ENCODE data around the gene SLC9A8.
A peak's percentile ranks its signal among the peaks of the same experiment; 100 is the strongest.

The SLC9A8 gene

DNA sequence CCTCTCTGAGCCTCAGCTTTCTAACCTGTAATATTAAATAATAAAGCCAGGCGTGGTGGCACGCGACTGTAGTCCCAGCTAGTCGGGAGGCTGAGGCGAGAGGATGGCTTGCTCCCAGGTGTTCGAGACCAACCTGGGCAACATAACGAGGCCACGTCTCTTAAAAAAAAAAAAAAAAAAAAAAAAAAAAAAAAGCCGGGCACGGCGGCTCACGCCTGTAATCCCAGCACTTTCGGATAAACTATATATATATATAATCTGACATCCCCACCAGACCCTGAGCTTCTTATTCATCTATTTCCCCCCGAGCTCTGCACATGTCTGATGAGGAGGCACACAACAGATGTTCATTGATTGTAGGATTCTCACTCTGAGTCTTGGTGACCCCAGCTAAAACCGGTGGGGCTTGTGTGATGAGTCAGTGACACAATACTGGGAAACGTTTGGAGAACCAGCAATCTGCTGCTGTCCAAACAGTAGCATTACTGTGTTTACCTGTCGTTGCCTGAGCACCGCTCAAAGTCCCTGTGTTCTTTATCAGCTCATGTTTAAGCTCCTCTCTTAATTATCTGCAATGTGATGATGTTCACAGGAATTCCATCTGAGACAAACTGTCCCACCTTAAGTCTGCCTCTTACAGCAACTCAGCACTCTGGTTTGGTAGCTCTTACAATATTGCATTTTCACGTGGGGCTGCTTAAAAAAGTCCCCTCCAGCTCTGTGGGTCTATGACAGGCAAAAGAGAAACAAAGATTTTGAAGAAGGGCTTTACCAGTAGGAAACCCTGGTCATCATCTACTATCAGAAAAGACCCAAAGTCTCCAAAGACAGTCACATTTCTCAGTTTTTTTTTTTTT is 103.7 kb downstream of the SLC9A8 start:
- no peak for DNase-seq (ENCODE audit: low read depth)

- no peak for DNase-seq (ENCODE audit: low read depth)
Measured at GRCh38 chr20:49918446-49918845, 105.8 kb downstream of the SLC9A8 start.

DNA sequence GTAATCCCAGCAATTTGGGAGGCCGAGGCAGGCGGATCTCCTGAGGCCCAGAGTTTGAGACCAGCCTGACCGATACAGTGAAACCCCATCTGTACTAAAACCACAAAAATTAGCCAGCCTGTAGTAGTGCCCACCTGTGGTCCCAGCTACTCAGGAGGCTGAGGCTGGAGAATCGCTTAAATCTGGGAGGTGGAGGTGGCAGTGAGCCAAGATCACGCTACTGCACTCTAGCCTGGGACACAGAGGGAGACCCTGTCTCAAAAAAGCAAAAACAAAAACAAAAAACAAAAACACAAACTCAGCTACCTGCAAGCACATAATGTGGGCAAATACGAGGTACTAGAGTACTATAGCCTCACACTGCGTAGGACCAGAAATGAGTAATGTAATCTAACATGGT is 106.4 kb downstream of the SLC9A8 start:
- DNase-seq (ENCODE audit: low read depth) = no peak

DNA sequence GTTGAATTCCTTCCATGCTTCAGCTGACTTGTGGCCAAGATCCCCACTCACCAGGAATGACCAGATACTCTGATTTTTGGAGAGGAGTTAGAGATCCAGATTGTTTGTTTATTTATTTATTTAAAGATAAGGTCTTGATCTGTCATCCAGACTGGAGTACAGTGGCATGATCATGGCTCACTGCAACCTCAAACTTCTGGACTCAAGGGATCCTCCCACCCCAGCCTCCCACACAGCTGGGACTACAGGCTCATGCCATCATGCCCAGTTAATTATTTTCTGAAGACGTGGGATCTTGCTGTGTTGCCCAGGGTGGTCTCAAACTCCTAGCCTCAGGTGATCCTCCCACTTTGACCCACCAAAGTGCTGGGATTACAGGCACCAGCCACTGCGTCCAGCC is 106.8 kb downstream of the SLC9A8 start:
- DNase-seq (ENCODE audit: low read depth) = no peak

DNA sequence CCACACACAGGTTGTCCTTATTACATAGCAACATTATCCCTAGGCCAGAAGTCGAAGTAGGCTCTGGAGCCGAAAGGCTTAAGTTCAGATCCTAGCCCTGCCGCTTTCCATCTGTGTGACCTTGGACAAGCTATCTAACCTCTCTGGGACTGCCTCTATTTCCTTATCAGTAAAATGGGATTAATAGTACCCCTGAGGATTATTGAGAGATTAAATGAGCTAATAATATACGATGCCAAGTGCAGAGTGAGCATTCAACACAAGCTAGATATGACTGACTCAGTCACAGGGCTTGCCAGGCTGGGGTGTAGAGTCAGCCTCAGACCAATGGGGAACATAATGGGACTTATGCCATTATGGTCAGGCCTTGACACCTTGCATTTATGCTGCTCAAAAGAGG is 111.6 kb downstream of the SLC9A8 start:
- DNase-seq (ENCODE audit: low read depth) = no peak

DNA sequence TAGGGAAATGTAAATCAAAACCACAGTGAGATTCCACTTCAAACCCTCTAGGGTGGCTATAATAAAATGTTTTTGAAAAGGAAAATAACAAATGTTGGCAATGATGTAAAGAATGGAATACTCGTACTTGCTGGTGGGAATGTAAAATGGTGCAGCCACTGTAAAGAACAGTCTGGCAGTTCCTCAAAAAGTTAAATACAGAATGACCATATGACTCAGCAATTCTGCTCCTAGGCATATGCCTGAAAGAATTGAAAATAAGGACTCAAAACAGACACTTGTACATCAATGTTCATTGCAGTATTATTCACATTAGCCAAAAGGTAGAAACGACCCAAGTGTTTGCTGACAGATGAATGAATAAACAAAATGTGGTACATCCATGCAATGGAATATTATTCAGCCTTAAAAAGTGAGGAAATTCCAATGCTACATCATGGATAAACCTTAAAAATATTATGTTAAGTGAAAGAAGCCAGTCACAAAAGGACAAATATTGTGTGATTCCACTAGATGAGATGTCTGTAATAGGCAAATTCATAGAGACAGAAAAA is 113.3 kb downstream of the SLC9A8 start:
- DNase-seq (ENCODE audit: low read depth) = no peak

DNA sequence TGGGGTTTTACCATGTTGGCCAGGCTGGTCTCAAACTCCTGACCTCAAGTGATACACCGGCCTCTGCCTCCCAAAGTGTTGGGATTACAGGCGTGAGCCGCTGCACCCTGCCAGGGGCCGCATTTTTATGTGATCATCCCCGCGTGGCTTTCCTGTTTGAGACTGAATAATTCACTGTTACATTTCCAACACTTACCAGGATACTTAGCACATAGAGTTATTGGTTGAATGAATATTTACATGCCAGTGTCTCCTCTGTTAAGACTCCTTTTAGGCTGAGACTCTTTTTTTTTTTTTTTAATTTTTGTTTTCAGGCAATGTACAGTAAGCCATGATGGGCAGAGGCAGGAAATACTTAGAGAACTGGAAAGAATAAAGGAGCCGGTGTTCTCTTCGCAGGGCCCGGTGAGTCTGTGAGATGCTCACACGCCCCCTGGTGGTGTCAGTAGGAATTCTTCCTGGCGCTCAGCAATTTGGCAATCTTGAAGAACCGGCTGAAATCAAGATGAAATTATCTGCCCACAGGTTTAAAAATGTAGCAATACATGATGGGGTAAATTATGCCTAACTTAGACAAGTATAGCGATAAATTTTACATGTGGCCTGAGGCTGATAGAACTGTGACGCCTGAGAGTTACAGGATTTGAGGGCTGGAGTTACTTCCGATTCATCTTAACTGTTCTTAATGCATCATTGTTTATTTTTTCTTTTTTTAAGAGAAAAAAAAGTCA is 115.9 kb downstream of the SLC9A8 start:
- DNase-seq (ENCODE audit: low read depth) = peak; percentile 53

- no peak for DNase-seq (ENCODE audit: low read depth)
Measured at GRCh38 chr20:49929142-49929494, 116.5 kb downstream of the SLC9A8 start.

- no peak for DNase-seq (ENCODE audit: low read depth)
Measured at GRCh38 chr20:49935746-49936152, 123.1 kb downstream of the SLC9A8 start.

- peak; percentile 86 for DNase-seq (ENCODE audit: low read depth)
Measured at GRCh38 chr20:49936153-49937026, 123.8 kb downstream of the SLC9A8 start, which contains the start of gene RNF114. RNF114 (plus strand) TSS chr20:49936397; CDS start chr20:49936413, 16 bp downstream.

DNA sequence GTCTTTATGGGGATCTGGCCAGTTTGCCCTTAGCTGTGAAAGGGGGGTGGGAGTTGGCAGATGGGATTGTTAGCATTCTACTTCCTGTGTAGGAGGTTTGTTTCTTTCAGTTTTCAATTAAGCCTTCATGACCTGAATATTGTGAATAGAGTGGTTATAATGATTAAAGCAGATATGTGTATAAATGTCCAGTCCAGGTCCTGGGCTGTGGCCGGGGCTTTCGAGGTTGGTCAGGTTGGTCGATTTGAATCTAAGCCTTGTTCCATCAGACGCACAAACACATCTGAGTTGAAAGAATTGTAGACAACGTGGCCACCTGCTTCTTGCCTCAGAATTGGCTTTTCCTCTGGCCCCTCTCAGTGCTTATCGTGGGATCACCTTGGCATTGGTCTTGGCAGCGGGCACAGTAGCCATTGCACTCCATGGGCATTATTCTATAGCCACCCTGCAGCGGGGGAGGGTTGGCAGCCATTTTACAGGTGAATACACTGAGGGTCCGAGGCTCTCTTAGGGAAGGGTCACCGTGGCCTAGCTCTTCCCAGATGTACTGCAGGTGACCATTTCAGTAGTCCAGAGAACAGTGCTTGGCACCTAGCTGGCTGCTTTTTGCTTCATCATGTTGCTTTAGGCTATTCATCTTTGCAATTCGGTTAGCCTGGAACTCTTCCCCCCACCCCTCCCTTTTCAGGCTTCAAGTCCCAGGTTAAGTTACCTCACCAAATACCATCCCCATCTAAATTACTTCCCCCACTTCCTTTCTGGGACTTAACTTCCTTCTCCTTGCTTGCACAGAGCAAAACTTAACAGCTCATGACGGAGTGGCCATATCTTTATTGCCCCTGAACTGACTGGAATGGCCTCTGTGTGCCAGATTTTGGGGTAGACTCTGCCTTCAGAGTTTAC is 124.7 kb downstream of the SLC9A8 start:
- no peak for DNase-seq (ENCODE audit: low read depth)

GRCh38 chr20:49938173-49939163 is 125.8 kb downstream of the SLC9A8 start:
- no peak for DNase-seq (ENCODE audit: low read depth)

- no peak for DNase-seq (ENCODE audit: low read depth)
Measured at GRCh38 chr20:49941456-49941855, 128.8 kb downstream of the SLC9A8 start.

All from stimulated activated CD8-positive, alpha-beta memory T cell treated with anti-CD3 and anti-CD28 coated beads, Interleukin-12 subunit alpha, Interleukin-12 subunit beta, amount 100 ng/mL, for 4 hours (primary cell).